HUES64 (cell line): ENCODE data around the gene GPR158.
"Not testable (repeated sequence)": the region's sequence is repeated elsewhere in the genome, so short reads cannot be mapped to it uniquely, and the experiment has no call there.

Source experiments
- H3K27ac ChIP-seq: 2 replicates; pipeline ENCODE4 v1.7.0; 2013; ENCODE audit warnings: low read depth, low read length, inconsistent platforms
- H3K27me3 ChIP-seq: 2 replicates; pipeline ENCODE4 v1.6.1; 2013; ENCODE audit warnings: mild to moderate bottlenecking, low read length; ENCODE audit not compliant: insufficient read depth
- H3K36me3 ChIP-seq: 2 replicates; pipeline ENCODE4 v1.6.1; 2013; ENCODE audit warnings: mild to moderate bottlenecking, low read length; ENCODE audit not compliant: insufficient read depth
- H3K4me1 ChIP-seq: 2 replicates; pipeline ENCODE4 v1.6.1; 2013; ENCODE audit warnings: mild to moderate bottlenecking, low read length, moderate library complexity; ENCODE audit not compliant: insufficient read depth
- H3K4me3 ChIP-seq: 2 replicates; pipeline ENCODE4 v1.5.1; 2013; ENCODE audit warnings: mild to moderate bottlenecking, low read length, moderate library complexity
- H3K9ac ChIP-seq: 2 replicates; pipeline ENCODE4 v1.6.1; 2013; ENCODE audit warnings: mild to moderate bottlenecking, low read depth, low read length
- H3K9me3 ChIP-seq: 2 replicates; pipeline ENCODE4 v1.6.1; 2013; ENCODE audit warnings: low read depth, low read length; ENCODE audit not compliant: insufficient read depth
- WGBS: fragments of 150-250, 120-280 bp; methylation state at CpG from one replicate; pipeline ENCODE4 v1.1.7; 2013; ENCODE audit warnings: missing lambda C conversion rate; 5-methylcytosine and 5-hydroxymethylcytosine counted together

The GPR158 gene

GRCh38 chr10:25304606-25305005 is 129.8 kb downstream of the GPR158 start:
- H3K9ac ChIP-seq: no peak overlapping the region
- no peak overlapping the region for H3K27ac ChIP-seq
- 88% methylated on average over 2 of the region's 4 CpGs for WGBS
- no peaks in the 10 kb centered on the region for H3K36me3 ChIP-seq
- no peak overlapping the region for H3K4me3 ChIP-seq
- H3K9me3 ChIP-seq: 0 out of 2 replicates have a peak, but pooled peaks cover 10% of the 10 kb centered on the region
- no peaks in the 10 kb centered on the region for H3K27me3 ChIP-seq
- peaks cover 10% of the 10 kb centered on the region for H3K4me1 ChIP-seq

GRCh38 chr10:25306386-25306785 is 131.6 kb downstream of the GPR158 start:
- no CpG with 5 or more reads among the region's 1 CpG for WGBS
- 0 out of 2 replicates have a peak, but pooled peaks cover 12% of the 10 kb centered on the region for H3K9me3 ChIP-seq

GRCh38 chr10:25308278-25308677 is 133.5 kb downstream of the GPR158 start:
- Histone ChIP-seq H3K4me3 (no peak overlapping the region), H3K4me1 (no peaks in the 10 kb centered on the region), H3K27me3 (no peaks in the 10 kb centered on the region), H3K9ac (no peak overlapping the region), H3K27ac (no peak overlapping the region), H3K36me3 (no peaks in the 10 kb centered on the region), H3K9me3 (0 out of 2 replicates have a peak, but pooled peaks cover 12% of the 10 kb centered on the region)
- 99% methylated on average over 2 of the region's 3 CpGs for WGBS

More at GRCh38 chr10:25306386-25306785, 131.6 kb downstream of the GPR158 start:
- Histone ChIP-seq H3K9ac (no peak overlapping the region), H3K4me3 (no peak overlapping the region), H3K27ac (no peak overlapping the region), H3K36me3 (no peaks in the 10 kb centered on the region), H3K4me1 (no peaks in the 10 kb centered on the region), H3K27me3 (no peaks in the 10 kb centered on the region)

- 88% methylated on average over 9 of the region's 9 CpGs for WGBS
- not testable (repeated sequence) for H3K4me1 ChIP-seq, H3K27ac ChIP-seq, H3K9ac ChIP-seq, H3K27me3 ChIP-seq, H3K36me3 ChIP-seq, H3K9me3 ChIP-seq, H3K4me3 ChIP-seq
Observed at GRCh38 chr10:25317596-25318211, 142.9 kb downstream of the GPR158 start.

GRCh38 chr10:25327273-25327672 is 152.5 kb downstream of the GPR158 start:
- Histone ChIP-seq H3K36me3 (no peaks in the 10 kb centered on the region), H3K27ac (no peak overlapping the region), H3K9me3 (no peaks in the 10 kb centered on the region), H3K4me1 (peaks cover 12% of the 10 kb centered on the region; the same call in 1 of the 2 replicates), H3K27me3 (no peaks in the 10 kb centered on the region), H3K9ac (no peak overlapping the region), H3K4me3 (no peak overlapping the region)
- WGBS: 92% methylated on average over 2 of the region's 3 CpGs

- no peak overlapping the region for H3K4me3 ChIP-seq
- H3K4me1 ChIP-seq: peaks cover 12% of the 10 kb centered on the region; the same call in 1 of the 2 replicates
- 95% methylated on average over 3 of the region's 3 CpGs for WGBS
- H3K9ac ChIP-seq: no peak overlapping the region
- no peaks in the 10 kb centered on the region for H3K36me3 ChIP-seq
- H3K27ac ChIP-seq: no peak overlapping the region
- H3K9me3 ChIP-seq: no peaks in the 10 kb centered on the region
- H3K27me3 ChIP-seq: no peaks in the 10 kb centered on the region
Observed at GRCh38 chr10:25328361-25328760, 153.6 kb downstream of the GPR158 start.

- WGBS: 96% methylated on average over 5 of the region's 5 CpGs
- not testable (repeated sequence) for H3K9ac ChIP-seq, H3K36me3 ChIP-seq, H3K4me3 ChIP-seq, H3K9me3 ChIP-seq, H3K27ac ChIP-seq, H3K27me3 ChIP-seq
- H3K4me1 ChIP-seq: peaks cover 12% of the 10 kb centered on the region; the same call in 1 of the 2 replicates
Observed at GRCh38 chr10:25329587-25329986, 154.8 kb downstream of the GPR158 start.

- Histone ChIP-seq H3K4me1 (peaks cover 12% of the 10 kb centered on the region; the same call in 1 of the 2 replicates), H3K27ac (no peak overlapping the region), H3K27me3 (no peaks in the 10 kb centered on the region), H3K4me3 (no peak overlapping the region), H3K9ac (no peak overlapping the region), H3K36me3 (no peaks in the 10 kb centered on the region), H3K9me3 (no peaks in the 10 kb centered on the region)
- 98% methylated on average over 2 of the region's 2 CpGs for WGBS
Observed at GRCh38 chr10:25334445-25334844, 159.6 kb downstream of the GPR158 start.

GRCh38 chr10:25336330-25336729 is 161.5 kb downstream of the GPR158 start:
- no peak overlapping the region for H3K9ac ChIP-seq
- no peak overlapping the region for H3K4me3 ChIP-seq
- no peaks in the 10 kb centered on the region for H3K27me3 ChIP-seq
- H3K9me3 ChIP-seq: no peaks in the 10 kb centered on the region
- no peak overlapping the region for H3K27ac ChIP-seq
- H3K36me3 ChIP-seq: no peaks in the 10 kb centered on the region
- 0 out of 2 replicates have a peak, but pooled peaks cover 3% of the 10 kb centered on the region for H3K4me1 ChIP-seq

- no CpG with 5 or more reads among the region's 12 CpGs for whole genome bisulfite sequencing
- H3K36me3 ChIP-seq: no peaks in the 10 kb centered on the region
- no peaks in the 10 kb centered on the region for H3K4me1 ChIP-seq
- no peaks in the 10 kb centered on the region for H3K27me3 ChIP-seq
- H3K9ac ChIP-seq: no peak overlapping the region
- H3K4me3 ChIP-seq: no peak overlapping the region
- H3K27ac ChIP-seq: no peak overlapping the region
- H3K9me3 ChIP-seq: no peaks in the 10 kb centered on the region
Observed at GRCh38 chr10:25338271-25338670, 163.5 kb downstream of the GPR158 start.

GRCh38 chr10:25339966-25340365 is 165.2 kb downstream of the GPR158 start:
- 95% methylated on average over 1 of the region's 1 CpG for WGBS
- Histone ChIP-seq H3K4me3 (no peak overlapping the region), H3K9me3 (no peaks in the 10 kb centered on the region), H3K36me3 (no peaks in the 10 kb centered on the region), H3K4me1 (no peaks in the 10 kb centered on the region), H3K9ac (no peak overlapping the region), H3K27me3 (no peaks in the 10 kb centered on the region), H3K27ac (no peak overlapping the region)

GRCh38 chr10:25349520-25349919 is 174.7 kb downstream of the GPR158 start:
- no peaks in the 10 kb centered on the region for H3K4me1 ChIP-seq
- H3K36me3 ChIP-seq: no peaks in the 10 kb centered on the region
- 0 out of 2 replicates have a peak, but pooled peaks cover 2% of the 10 kb centered on the region for H3K9me3 ChIP-seq
- H3K4me3 ChIP-seq: no peak overlapping the region
- 97% methylated on average over 3 of the region's 3 CpGs for WGBS
- H3K27me3 ChIP-seq: no peaks in the 10 kb centered on the region
- no peak overlapping the region for H3K9ac ChIP-seq
- no peak overlapping the region for H3K27ac ChIP-seq
